ENCODE data around the gene PARK7.

The PARK7 gene

GRCh38 chr1:8020032-8020431 is 58.5 kb downstream of the PARK7 start:
- no peaks in the 10 kb centered on the region for H3K9me3 ChIP-seq (ENCODE audit: control extremely low read depth in 1 of 5, control insufficient read depth in 4 of 5, insufficient read depth in 2 of 5, low read depth in 1 of 5, low read length in 4 of 5)
- no peaks in the 10 kb centered on the region for H3K36me3 ChIP-seq (ENCODE audit: control insufficient read depth in 4 of 4, insufficient read depth in 4 of 4, low read length in 3 of 4)
- ChIA-PET CTCF (interaction anchor here (1.0 to 10.4 kb wide), 5 partner anchors 12 to 351 kb away, joined by 3 to 108 read pairs (median 4); no protein-coding TSS in a partner anchor), POLR2A (no interaction called here)
- peaks cover 0 to 1% (median 0%) of the 10 kb centered on the region in 4 experiments for H3K4me1 ChIP-seq (ENCODE audit: control extremely low read depth in 1 of 4, control insufficient read depth in 4 of 4, insufficient read depth in 4 of 4, low read length in 3 of 4)
- H3K4me3 ChIP-seq (ENCODE audit: control insufficient read depth in 1 of 7, extremely low read depth in 1 of 7, insufficient read depth in 4 of 7, low read depth in 2 of 7, low read length in 6 of 7): no peak overlapping the region
- H3K27ac ChIP-seq (ENCODE audit: insufficient read depth in 1 of 2, low read depth in 1 of 2, low read length in 2 of 2, poor library complexity in 1 of 2, severe bottlenecking in 2 of 2): no peak overlapping the region
- peaks cover 19 to 46% (median 29%) of the 10 kb centered on the region in 5 experiments for H3K27me3 ChIP-seq (replicated peaks in 2 of 5; ENCODE audit: control insufficient read depth in 4 of 5, insufficient read depth in 5 of 5, low read length in 4 of 5)
- peak in 2 of 3 donors; percentile 18 to 40 for DNase-seq

- ChIA-PET POLR2A (no interaction called here), CTCF (no interaction called here)
- Histone ChIP-seq H3K27ac (ENCODE audit: insufficient read depth in 1 of 2, low read depth in 1 of 2, low read length in 2 of 2, poor library complexity in 1 of 2, severe bottlenecking in 2 of 2) (no peak overlapping the region), H3K9me3 (ENCODE audit: control extremely low read depth in 1 of 5, control insufficient read depth in 4 of 5, insufficient read depth in 2 of 5, low read depth in 1 of 5, low read length in 4 of 5) (no peaks in the 10 kb centered on the region), H3K4me3 (ENCODE audit: control insufficient read depth in 1 of 7, extremely low read depth in 1 of 7, insufficient read depth in 4 of 7, low read depth in 2 of 7, low read length in 6 of 7) (no peak overlapping the region), H3K27me3 (replicated peaks in 2 of 5; ENCODE audit: control insufficient read depth in 4 of 5, insufficient read depth in 5 of 5, low read length in 4 of 5) (peaks cover 16 to 46% (median 31%) of the 10 kb centered on the region in 5 experiments), H3K36me3 (ENCODE audit: control insufficient read depth in 4 of 4, insufficient read depth in 4 of 4, low read length in 3 of 4) (no peaks in the 10 kb centered on the region), H3K4me1 (ENCODE audit: control extremely low read depth in 1 of 4, control insufficient read depth in 4 of 4, insufficient read depth in 4 of 4, low read length in 3 of 4) (peaks cover 4 to 15% (median 14%) of the 10 kb centered on the region in 4 experiments)
- no peak for DNase-seq
- WGBS (ENCODE audit: insufficient coverage): 93% methylated on average over 3 of the region's 6 CpGs
Measured at GRCh38 chr1:8021676-8022266, 60.3 kb downstream of the PARK7 start.

GRCh38 chr1:8022395-8023286 is 61.1 kb downstream of the PARK7 start:
- no peak for DNase-seq
- Histone ChIP-seq H3K27me3 (replicated peaks in 2 of 5; ENCODE audit: control insufficient read depth in 4 of 5, insufficient read depth in 5 of 5, low read length in 4 of 5) (peaks cover 16 to 55% (median 30%) of the 10 kb centered on the region in 5 experiments), H3K36me3 (ENCODE audit: control insufficient read depth in 4 of 4, insufficient read depth in 4 of 4, low read length in 3 of 4) (no peaks in the 10 kb centered on the region), H3K9me3 (ENCODE audit: control extremely low read depth in 1 of 5, control insufficient read depth in 4 of 5, insufficient read depth in 2 of 5, low read depth in 1 of 5, low read length in 4 of 5) (no peaks in the 10 kb centered on the region), H3K27ac (ENCODE audit: insufficient read depth in 1 of 2, low read depth in 1 of 2, low read length in 2 of 2, poor library complexity in 1 of 2, severe bottlenecking in 2 of 2) (no peak overlapping the region), H3K4me1 (ENCODE audit: control extremely low read depth in 1 of 4, control insufficient read depth in 4 of 4, insufficient read depth in 4 of 4, low read length in 3 of 4) (peaks cover 4 to 15% (median 14%) of the 10 kb centered on the region in 4 experiments), H3K4me3 (ENCODE audit: control insufficient read depth in 1 of 7, extremely low read depth in 1 of 7, insufficient read depth in 4 of 7, low read depth in 2 of 7, low read length in 6 of 7) (no peak overlapping the region)
- ChIA-PET POLR2A (no interaction called here), CTCF (no interaction called here)
- WGBS (ENCODE audit: insufficient coverage): 100% methylated on average over 2 of the region's 3 CpGs

GRCh38 chr1:8023287-8023994 is 61.9 kb downstream of the PARK7 start:
- no peaks in the 10 kb centered on the region for H3K9me3 ChIP-seq (ENCODE audit: control extremely low read depth in 1 of 5, control insufficient read depth in 4 of 5, insufficient read depth in 2 of 5, low read depth in 1 of 5, low read length in 4 of 5)
- no peak for DNase-seq
- peaks cover 4 to 15% (median 14%) of the 10 kb centered on the region in 4 experiments for H3K4me1 ChIP-seq (ENCODE audit: control extremely low read depth in 1 of 4, control insufficient read depth in 4 of 4, insufficient read depth in 4 of 4, low read length in 3 of 4)
- POLR2A ChIA-PET: interaction anchor here (0.7 kb wide), 1 partner anchor 59 kb away, joined by 3 read pairs; no protein-coding TSS in a partner anchor
- CTCF ChIA-PET: interaction anchor here (1.9 kb wide), 1 partner anchor 8 kb away, joined by 10 read pairs; no protein-coding TSS in a partner anchor
- H3K27ac ChIP-seq (ENCODE audit: insufficient read depth in 1 of 2, low read depth in 1 of 2, low read length in 2 of 2, poor library complexity in 1 of 2, severe bottlenecking in 2 of 2): no peak overlapping the region
- H3K27me3 ChIP-seq (replicated peaks in 2 of 5; ENCODE audit: control insufficient read depth in 4 of 5, insufficient read depth in 5 of 5, low read length in 4 of 5): peaks cover 18 to 56% (median 29%) of the 10 kb centered on the region in 5 experiments
- H3K4me3 ChIP-seq (ENCODE audit: control insufficient read depth in 1 of 7, extremely low read depth in 1 of 7, insufficient read depth in 4 of 7, low read depth in 2 of 7, low read length in 6 of 7): no peak overlapping the region
- H3K36me3 ChIP-seq (ENCODE audit: control insufficient read depth in 4 of 4, insufficient read depth in 4 of 4, low read length in 3 of 4): no peaks in the 10 kb centered on the region
- WGBS (ENCODE audit: insufficient coverage): 97% methylated on average over 6 of the region's 10 CpGs

GRCh38 chr1:8023995-8024313 is 62.4 kb downstream of the PARK7 start:
- no CpG with 5 or more reads among the region's 1 CpG for WGBS (ENCODE audit: insufficient coverage)
- Histone ChIP-seq H3K4me3 (ENCODE audit: control insufficient read depth in 1 of 7, extremely low read depth in 1 of 7, insufficient read depth in 4 of 7, low read depth in 2 of 7, low read length in 6 of 7) (no peak overlapping the region), H3K4me1 (ENCODE audit: control extremely low read depth in 1 of 4, control insufficient read depth in 4 of 4, insufficient read depth in 4 of 4, low read length in 3 of 4) (peaks cover 4 to 15% (median 14%) of the 10 kb centered on the region in 4 experiments), H3K9me3 (ENCODE audit: control extremely low read depth in 1 of 5, control insufficient read depth in 4 of 5, insufficient read depth in 2 of 5, low read depth in 1 of 5, low read length in 4 of 5) (no peaks in the 10 kb centered on the region), H3K27me3 (replicated peaks in 2 of 5; ENCODE audit: control insufficient read depth in 4 of 5, insufficient read depth in 5 of 5, low read length in 4 of 5) (peaks cover 19 to 53% (median 28%) of the 10 kb centered on the region in 5 experiments), H3K27ac (ENCODE audit: insufficient read depth in 1 of 2, low read depth in 1 of 2, low read length in 2 of 2, poor library complexity in 1 of 2, severe bottlenecking in 2 of 2) (no peak overlapping the region), H3K36me3 (ENCODE audit: control insufficient read depth in 4 of 4, insufficient read depth in 4 of 4, low read length in 3 of 4) (no peaks in the 10 kb centered on the region)
- CTCF ChIA-PET: interaction anchor here (1.9 kb wide), 1 partner anchor 9 kb away, joined by 10 read pairs; no protein-coding TSS in a partner anchor
- no peak for DNase-seq
- POLR2A ChIA-PET: interaction anchor here (0.7 kb wide), 1 partner anchor 59 kb away, joined by 3 read pairs; no protein-coding TSS in a partner anchor

GRCh38 chr1:8024329-8024728 is 62.8 kb downstream of the PARK7 start:
- DNase-seq: no peak
- CTCF ChIA-PET: interaction anchor here (1.9 kb wide), 1 partner anchor 9 kb away, joined by 10 read pairs; no protein-coding TSS in a partner anchor
- no peaks in the 10 kb centered on the region for H3K36me3 ChIP-seq (ENCODE audit: control insufficient read depth in 4 of 4, insufficient read depth in 4 of 4, low read length in 3 of 4)
- H3K4me3 ChIP-seq (ENCODE audit: control insufficient read depth in 1 of 7, extremely low read depth in 1 of 7, insufficient read depth in 4 of 7, low read depth in 2 of 7, low read length in 6 of 7): no peak overlapping the region
- H3K4me1 ChIP-seq (ENCODE audit: control extremely low read depth in 1 of 4, control insufficient read depth in 4 of 4, insufficient read depth in 4 of 4, low read length in 3 of 4): peaks cover 4 to 15% (median 14%) of the 10 kb centered on the region in 4 experiments
- H3K9me3 ChIP-seq (ENCODE audit: control extremely low read depth in 1 of 5, control insufficient read depth in 4 of 5, insufficient read depth in 2 of 5, low read depth in 1 of 5, low read length in 4 of 5): no peaks in the 10 kb centered on the region
- H3K27me3 ChIP-seq (replicated peaks in 2 of 5; ENCODE audit: control insufficient read depth in 4 of 5, insufficient read depth in 5 of 5, low read length in 4 of 5): peaks cover 19 to 52% (median 28%) of the 10 kb centered on the region in 5 experiments
- WGBS (ENCODE audit: insufficient coverage): 100% methylated on average over 3 of the region's 3 CpGs
- no peak overlapping the region for H3K27ac ChIP-seq (ENCODE audit: insufficient read depth in 1 of 2, low read depth in 1 of 2, low read length in 2 of 2, poor library complexity in 1 of 2, severe bottlenecking in 2 of 2)
- POLR2A ChIA-PET: interaction anchor here (0.7 kb wide), 1 partner anchor 60 kb away, joined by 3 read pairs; no protein-coding TSS in a partner anchor
